IPS-18c (cell line): Measurements from ENCODE around the gene ABL1.
"Not testable (repeated sequence)": the region's sequence is repeated elsewhere in the genome, so short reads cannot be mapped to it uniquely, and the experiment has no call there.

Source experiments
- H3K4me3 ChIP-seq: 2 replicates; pipeline ENCODE4 v1.7.0; 2013; ENCODE audit warnings: low read depth, mild to moderate bottlenecking, low read length, moderate library complexity; ENCODE audit not compliant: insufficient read depth
- H3K9me3 ChIP-seq: one replicate; pipeline ENCODE4 v1.6.1; 2013; ENCODE audit warnings: mild to moderate bottlenecking, low read length, moderate library complexity; ENCODE audit not compliant: control insufficient read depth, insufficient read depth

Gene ABL1

DNA sequence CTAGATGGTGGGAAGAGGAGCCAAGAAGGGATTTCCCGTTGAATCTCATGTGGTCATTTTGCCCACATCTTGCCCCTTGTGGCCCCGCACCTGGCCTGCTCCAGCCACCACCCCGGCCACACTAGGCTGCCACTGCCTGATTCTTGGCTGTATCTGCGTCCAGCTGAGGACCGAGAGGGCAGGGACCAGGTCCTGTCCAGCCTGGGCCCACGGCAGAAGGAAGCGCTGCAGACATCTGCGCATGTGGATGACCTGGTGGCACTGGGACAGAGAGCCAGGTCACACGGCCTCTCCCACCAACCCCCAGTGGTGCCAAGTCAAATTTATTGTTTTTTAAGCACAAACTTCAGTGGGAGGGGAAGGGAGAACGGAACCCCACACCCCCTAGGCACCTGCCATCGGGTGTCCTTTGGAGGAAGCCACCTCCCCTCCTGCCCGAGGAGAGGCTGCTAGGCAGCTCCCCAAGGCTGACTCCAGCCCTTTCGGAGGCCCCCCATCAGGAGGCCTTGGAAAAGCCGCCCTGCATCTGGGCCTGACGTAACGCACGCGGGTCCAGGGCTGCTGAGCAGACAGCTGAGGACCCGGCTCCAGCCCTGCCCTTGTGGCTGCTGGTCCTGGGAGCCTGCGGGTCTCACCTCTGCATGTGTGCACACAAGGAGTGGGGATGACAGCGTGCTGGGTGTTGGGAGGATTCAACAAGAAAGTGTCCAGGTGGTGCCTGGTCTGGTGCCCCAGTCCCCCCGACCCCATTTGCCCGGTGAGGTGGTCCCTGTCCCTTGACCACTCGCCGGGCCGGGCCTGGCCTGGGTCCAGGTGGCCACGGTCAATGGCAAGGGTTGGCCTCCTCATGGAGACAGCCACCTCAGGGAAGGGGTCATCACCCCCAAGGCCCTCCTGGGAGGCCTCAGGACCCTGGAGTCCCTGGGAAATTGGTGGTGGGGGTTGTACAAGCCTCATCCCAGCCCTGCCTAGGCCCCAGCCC is 67.4 kb downstream of the ABL1 start:
- H3K9me3 ChIP-seq, result no peaks in the 10 kb centered on the region
- H3K4me3 ChIP-seq, result no peak overlapping the region

DNA sequence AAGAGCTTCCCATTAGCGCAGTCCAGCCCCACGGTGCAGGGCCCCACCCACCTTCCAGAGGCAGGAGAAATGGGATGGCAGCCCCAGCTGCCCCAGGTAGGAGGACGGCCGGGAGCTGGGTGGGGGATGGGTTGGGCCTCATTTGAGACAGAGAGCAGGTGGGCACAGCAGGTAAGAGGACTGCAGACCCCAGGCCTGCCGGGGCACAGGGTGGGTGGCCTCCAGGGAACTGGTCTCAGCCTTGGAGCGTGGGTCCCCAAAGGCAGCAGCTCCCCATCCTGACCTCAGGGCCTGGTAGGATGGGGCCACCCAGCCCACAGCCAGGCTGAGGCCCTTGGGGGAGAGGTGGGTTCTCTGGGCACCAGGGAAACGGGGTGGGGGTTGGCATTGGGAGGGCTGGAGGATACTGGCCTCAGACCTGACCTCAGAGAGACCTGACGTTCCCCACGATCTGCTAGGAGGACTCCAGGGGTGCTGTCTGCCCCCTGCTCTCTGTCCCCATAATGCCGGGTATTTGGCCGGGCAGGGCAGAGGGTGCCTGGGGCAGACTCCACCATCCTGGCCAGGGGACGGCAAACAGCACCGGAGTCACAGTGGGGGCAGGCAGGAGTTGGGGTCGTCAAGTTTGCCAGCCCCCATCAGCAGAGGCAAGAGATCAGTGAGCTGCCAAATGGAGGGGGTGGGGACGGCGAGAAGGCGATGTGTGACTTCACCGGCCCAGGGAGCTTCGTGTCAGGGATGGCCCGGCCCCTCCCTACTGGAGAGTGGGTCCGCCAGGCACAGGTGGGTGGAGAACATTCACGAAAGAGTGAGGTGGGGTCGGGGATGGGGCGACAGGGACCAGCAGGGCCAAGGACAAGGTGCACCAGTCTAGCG is 68.4 kb downstream of the ABL1 start:
- Histone ChIP-seq H3K9me3 (no peaks in the 10 kb centered on the region), H3K4me3 (no peak overlapping the region)

DNA sequence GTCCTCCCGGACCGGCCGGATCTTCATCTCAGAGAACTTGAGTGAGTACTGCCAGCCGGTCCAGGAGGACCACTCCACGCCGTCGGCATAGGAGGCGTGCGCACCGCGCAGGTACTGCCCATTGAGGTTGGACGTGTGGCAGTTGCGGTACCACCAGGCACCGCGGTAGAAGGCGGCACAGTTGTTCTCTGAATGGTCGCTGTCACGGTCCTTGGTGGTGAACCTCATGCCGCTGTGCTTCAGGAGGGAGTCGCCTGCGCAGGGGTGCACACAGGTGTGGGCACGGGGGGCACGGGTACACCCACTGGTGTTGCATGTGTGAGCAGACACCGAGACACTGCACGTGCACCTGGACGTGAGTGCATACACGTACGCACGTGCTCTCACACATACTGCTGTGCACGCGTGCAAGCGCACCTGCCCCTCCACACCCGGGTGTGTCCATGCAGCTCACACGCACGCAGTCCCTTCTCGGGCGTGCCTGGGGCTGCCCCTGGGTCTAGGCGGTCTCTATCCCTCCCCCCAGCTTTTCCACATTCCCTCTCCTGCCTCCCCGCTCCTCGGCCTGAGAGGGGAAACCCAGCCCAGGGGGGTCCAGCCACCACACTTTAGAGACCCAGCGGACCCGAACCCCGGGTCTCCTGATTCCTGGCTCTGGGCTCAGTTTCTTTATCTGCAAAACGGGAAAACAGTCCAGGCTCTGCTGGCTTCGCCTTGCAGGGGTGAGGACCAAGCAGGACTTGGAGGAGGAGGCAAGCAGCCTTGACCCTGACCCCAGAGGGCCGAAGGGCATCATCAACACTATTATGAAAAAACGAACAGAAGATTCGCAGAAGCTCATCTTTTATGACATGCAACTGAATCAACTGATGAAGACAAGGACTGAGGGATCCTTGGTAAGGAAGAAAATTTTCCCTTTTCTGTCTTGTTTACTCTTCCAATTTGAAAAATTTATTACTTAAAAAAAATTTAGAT is 69.3 kb downstream of the ABL1 start:
- Histone ChIP-seq H3K4me3 (no peak overlapping the region), H3K9me3 (no peaks in the 10 kb centered on the region)

DNA sequence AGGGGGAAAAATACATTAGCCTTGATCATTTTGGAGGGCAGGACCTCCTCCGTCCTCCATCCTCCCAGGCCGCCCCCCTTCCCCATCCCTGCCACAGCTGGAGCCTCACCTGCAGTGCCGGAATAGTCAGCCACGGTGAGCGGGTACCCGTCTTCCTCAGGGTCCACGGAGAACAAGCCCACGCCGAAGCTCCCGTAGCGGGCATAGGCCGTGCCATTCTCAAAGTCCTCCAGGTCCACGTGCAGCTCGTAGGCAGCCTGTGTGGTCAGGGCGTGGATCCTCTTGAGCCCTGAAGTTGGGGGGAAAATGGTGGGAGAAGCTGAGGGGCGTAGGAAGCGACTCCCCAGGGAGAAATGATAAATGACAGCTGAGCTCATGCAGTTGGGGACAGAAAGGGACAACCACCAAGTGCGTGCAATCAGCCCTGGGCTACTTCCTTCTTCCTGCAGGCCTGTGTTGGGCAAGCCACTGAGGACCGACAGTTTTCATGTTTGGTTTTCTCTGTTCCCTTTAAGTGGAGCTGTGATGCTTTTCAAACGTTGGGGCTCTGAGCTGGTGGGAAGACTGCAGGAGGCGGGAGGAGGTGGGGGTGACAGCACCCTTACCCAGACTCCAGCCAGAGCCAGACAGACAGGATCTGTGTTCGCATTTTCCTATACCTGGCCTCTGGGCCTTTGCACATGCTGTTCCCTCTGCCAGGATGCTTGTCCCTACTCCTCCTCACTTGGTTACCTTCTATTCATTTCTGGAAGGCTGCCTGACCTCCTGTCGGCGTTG is 70.3 kb downstream of the ABL1 start:
- no peak overlapping the region for H3K4me3 ChIP-seq
- H3K9me3 ChIP-seq, result no peaks in the 10 kb centered on the region

DNA sequence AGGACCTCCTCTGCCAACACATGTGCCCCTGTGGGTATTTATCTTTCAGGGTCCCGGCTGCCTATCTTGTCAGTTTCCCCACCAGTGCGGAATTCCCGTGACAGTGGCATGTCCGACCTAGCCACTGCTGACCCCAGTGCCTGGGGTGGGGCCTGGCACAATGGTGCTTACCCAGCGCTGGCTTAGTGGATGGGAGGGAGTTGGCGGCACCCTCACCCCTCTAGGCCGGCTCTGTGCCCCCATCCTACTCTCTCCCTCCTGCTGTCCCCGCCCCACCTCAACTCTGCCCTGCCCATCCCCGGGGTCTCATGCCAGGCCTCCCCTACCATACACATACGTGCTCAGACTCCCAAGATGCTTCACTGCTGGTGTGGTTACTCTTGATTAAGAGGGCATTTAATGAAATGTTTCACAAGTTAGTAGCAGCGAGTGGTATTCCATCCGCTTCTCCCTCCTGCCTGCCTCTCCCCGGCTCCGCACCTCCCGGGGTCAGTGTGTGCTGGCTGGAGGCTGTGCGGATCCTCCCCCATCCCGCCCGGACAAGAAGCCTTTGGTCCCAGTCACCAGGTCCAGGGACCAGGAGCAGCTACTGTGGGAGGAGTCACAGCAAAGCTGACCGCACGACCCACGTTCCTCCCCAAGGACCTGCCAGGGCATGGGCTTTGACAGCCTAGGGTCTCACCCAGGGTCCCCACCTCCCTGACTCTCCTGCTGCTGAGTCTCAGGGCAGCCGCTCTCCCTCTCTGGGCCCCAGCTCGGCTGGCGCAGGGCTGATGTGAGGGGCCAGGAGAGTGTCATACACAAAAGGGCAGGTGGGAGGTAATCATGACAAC is 71.1 kb downstream of the ABL1 start:
- Histone ChIP-seq H3K9me3 (no peaks in the 10 kb centered on the region), H3K4me3 (no peak overlapping the region)

DNA sequence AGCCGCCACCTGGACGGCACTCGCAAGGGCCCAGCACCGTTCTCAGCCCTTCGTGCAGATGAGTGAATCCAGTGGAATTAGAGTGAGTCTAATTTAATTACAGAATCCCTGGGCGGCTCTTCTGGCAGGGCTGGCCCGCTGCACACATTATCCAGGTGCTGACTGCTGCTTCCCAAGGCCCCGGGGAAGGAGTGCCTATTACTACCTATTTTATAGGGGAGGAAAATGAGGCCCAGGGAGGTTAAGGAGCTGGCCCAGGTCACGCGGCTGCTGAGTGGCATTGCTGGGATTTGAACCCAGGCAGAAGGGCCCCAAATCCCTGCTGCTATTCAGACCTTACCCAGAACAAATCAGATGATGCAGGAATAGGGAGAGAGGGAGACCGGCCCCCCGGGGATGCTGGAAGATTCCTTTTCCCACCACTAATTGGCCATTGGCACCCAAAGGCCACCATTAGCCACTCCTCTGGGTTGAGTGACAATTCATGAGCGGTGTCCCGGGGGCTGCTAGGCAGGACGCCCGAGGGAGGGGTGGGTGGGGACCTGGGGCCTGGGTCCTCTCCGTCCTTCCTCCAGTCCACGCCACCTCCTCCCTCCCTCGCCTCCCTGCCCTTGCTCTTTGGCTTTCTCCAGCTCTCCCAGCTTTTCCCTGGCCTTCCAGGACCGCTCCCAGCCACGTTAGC is 71.8 kb downstream of the ABL1 start:
- no peaks in the 10 kb centered on the region for H3K9me3 ChIP-seq
- H3K4me3 ChIP-seq, result no peak overlapping the region

DNA sequence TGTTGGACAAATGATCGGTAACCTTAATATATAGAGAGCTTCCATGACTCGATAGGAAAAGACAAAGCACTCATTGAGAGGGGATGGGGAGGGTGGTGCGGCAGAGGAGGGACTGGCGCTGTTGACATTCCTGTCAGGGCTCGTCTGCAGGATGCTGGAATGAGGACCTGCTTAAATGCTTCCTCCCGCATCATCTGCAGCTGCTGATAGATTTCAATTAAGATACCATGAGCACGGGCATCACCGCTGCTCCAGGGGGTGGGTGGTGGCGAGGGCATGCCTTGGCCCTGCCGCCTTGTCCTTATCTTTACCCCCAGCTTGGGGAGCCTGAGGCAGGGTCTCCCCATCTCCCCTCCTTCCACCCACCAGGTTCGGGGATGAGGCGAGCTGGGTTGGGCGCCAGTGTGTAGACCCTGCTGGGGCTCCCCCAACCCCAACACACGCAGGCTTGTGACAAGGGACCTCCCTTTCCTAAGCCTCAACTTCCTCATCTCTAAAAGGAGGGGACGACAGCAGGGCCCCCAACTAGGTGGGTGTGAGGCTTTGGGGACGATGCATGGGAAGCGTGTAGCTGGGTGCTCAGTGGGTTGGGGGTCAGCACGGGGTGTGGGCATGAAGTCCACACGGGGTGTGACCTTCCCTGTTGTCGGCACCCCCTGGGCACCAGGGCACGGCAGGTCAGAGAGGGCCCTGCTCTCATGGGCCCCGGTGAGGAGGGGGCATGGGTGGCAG is 73.3 kb downstream of the ABL1 start:
- no peak overlapping the region; the same call in 1 of the 2 replicates for H3K4me3 ChIP-seq

DNA sequence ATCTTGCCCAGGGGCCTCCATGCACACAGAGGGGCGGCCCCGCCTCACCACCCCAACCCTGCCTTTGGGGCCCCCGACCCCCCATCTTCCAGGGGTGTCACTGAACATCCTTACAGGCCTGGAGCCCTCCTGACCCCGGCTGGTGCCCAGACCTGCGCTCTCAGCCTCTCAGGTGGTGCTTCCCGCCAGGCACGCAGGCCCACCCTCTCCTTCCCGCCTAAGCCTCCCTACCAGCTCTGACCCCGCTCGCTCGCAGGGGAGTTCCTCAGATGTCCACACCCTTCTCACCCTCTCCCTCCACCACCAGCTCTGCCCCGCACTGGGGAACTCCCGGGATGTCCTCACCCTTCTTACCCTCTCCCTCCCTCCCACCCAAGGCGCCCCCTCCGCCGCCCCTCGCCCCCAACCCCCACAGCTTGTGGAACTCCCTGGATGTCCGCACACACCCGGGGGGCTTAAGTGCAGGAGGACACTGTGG is 73.9 kb downstream of the ABL1 start:
- H3K9me3 ChIP-seq, result no peaks in the 10 kb centered on the region
- H3K4me3 ChIP-seq, result no peak overlapping the region

More for the DNA sequence above, 73.3 kb downstream of the ABL1 start:
- H3K9me3 ChIP-seq, result no peaks in the 10 kb centered on the region

DNA sequence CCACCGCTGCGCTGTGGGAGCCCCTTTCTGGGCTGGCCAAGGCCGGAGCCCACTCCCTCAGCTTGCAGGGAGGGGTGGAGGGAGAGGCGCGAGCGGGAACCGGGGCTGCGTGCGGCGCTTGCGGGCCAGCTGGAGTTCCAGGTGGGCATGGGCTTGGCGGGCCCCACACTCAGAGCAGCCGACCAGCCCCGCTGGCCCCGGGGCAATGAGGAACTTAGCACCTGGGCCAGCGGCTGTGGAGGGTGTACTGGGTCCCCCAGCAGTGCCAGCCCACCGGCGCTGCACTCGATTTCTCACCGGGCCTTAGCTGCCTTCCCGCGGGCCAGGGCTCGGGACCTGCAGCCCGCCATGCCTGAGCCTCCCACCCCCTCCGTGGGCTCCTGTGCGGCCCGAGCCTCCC is 75.0 kb downstream of the ABL1 start:
- H3K9me3 ChIP-seq, H3K4me3 ChIP-seq: not testable (repeated sequence)

DNA sequence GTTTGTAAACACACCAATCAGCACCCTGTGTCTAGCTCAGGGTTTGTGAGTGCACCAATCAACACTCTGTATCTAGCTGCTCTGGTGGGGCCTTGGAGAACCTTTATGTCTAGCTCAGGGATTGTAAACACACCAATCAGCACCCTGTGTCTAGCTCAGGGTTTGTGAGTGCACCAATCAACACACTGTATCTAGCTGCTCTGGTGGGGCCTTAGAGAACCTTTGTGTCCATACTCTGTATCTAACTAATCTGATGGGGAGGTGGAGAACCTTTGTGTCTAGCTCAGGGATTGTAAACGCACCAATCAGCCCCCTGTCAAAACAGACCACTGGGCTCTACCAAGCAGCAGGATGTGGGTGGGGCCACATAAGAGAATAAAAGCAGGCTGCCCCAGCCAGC is 75.6 kb downstream of the ABL1 start:
- not testable (repeated sequence) for H3K9me3 ChIP-seq, H3K4me3 ChIP-seq

DNA sequence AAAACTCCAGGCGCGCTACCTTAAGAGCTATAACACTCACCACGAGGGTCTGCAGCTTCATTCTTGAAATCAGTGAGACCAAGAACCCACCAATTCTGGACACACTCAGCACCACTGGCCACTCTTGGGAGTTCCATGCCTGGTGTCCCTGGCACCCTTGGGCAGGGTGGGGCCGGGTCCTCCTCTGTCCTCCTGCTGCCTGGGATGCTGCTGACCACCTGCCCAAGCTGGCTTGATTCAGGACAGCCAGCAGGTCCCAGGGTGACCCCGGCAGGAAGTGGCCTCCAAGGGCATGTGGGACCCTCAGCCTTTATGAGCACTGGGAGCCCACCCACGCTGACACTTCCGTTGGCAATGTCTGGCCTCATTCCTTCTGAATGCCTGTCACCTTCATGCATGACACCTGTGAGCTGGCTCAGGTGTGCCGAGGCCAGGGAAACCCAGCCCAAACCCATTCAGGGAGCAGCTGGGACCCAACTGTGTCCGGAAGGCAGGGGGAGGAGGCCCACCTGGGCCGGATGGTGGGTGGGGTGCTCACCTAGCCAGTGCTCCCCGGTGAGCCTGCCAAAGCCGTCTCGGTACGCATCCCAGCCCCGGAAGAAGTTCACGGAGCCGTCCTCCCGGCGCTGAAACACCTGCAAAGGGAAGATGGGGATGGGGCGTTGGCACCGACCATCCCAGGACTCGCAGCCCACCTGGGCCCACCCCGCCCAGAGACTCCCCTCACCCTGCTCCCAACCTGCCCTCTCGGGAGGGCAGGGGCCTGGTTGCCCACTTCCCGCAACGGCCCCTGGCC is 76.4 kb downstream of the ABL1 start:
- H3K4me3 ChIP-seq, result no peak overlapping the region
- H3K9me3 ChIP-seq, result no peaks in the 10 kb centered on the region

DNA sequence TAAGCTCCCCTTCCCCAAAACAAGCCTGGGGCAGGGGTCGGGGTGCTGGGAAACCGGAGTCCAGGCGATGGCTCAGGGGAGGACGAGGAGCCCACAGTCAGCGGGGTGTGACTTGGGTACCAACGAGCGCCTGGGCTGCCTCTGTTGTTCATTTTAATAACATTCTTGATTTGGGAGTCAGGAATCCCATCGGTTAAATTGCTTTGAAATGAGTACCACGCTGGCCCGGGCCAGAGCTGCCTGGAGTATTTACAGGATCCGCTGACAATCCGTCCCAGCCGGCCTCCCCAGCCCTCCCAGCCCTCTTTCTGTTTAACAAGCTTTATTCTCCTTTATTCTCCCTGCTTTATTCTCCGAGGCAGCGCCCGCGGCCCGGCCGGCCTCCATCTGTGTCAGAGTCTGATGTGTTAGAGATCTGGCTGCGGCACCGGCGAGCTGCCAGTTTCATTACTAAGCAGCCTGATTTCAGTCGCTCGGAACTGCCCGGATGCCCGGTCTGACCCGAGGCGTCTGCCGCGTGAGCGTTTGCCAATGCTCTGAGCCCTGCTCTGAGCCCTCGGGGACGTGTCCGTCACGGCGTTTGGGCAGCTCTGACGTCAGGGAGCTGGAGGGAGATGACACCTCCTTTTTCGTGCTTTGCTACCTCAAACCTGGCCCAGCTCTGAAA is 78.0 kb downstream of the ABL1 start:
- Histone ChIP-seq H3K4me3 (no peak overlapping the region), H3K9me3 (no peaks in the 10 kb centered on the region)
